Gastrocnemius medialis (tissue), 4 donors: ENCODE results near the gene LYST. TPM values are rescaled to one million over a fixed set of nuclear protein-coding genes. Genes with fewer than 3 reads are reported as not detected.

Experiments used
- ATAC-seq, 2 donors: fragments of 150-250 bp; one replicate each; pipeline ENCODE4 v1.9.1; 2016
- DNase-seq, 2 donors: peaks; one replicate each; pipeline ENCODE4 v3.0.0-alpha.2; 2019
- H3K27ac ChIP-seq, 4 donors: fragments of 200-600 bp; sonication (generic); 1 replicate in 1 of 4; 2 replicates in 3 of 4; pipeline ENCODE4 v1.5.1; 2016 to 2018; ENCODE audit warnings: mild to moderate bottlenecking in 2 of 4, moderate library complexity in 1 of 4
- H3K27me3 ChIP-seq, 3 donors: fragments of 200-600 bp; sonication (generic) in 2 of 3; 1 replicate in 1 of 3; 2 replicates in 2 of 3; pipeline versions ENCODE4 v1.5.1 to v1.6.0; 2016 to 2019; ENCODE audit warnings: mild to moderate bottlenecking in 1 of 3, moderate library complexity in 1 of 3
- H3K36me3 ChIP-seq, 2 donors: fragments of 200-600 bp; sonication (generic) in 1 of 2; one replicate each; pipeline ENCODE4 v1.5.1; 2017 to 2018
- H3K4me1 ChIP-seq, 2 donors: fragments of 200-600 bp; sonication (generic) in 1 of 2; one replicate each; pipeline ENCODE4 v1.5.1; 2016 to 2017; ENCODE audit warnings: mild to moderate bottlenecking in 2 of 2
- H3K4me3 ChIP-seq, 4 donors: fragments of 200-600 bp; sonication (generic) in 3 of 4; 1 replicate in 1 of 4; 2 replicates in 3 of 4; pipeline ENCODE4 v1.5.1; 2016 to 2019; ENCODE audit warnings: mild to moderate bottlenecking in 2 of 4
- H3K9me3 ChIP-seq, 3 donors: fragments of 200-600 bp; sonication (generic) in 2 of 3; 1 replicate in 1 of 3; 2 replicates in 2 of 3; pipeline ENCODE4 v1.5.1; 2016 to 2019
- POLR2A ChIP-seq, 2 donors: fragments of 450-650 bp; IDR thresholded peaks; one replicate each; pipeline ENCODE4 v1.6.1; 2017; ENCODE audit warnings: antibody characterized with exemption in 2 of 2, mild to moderate bottlenecking in 2 of 2, moderate library complexity in 2 of 2
- in situ Hi-C, 4 donors: fragments of 200-750 bp; cut with MboI; loops; one replicate each; pipeline versions ENCODE4 v1.15.0 to v1.8.0; 2017; ENCODE audit warnings: low sequenced_read_pairs in 4 of 4
- intact Hi-C: fragments of 100-400 bp; cut with DNase I; formaldehyde crosslinking; loops from one replicate; pipeline ENCODE4 v1.15.1; 2023; ENCODE audit warnings: low total_unique reads
- total RNA-seq, 4 donors: library from RNA; depleted of rRNA; stranded (reverse); fragments of >200 nt; gene quantifications; one replicate each; pipeline versions ENCODE4 v1.1.0 to v1.2.3, GENCODE V29; 2016
- TF ChIP-seq, protein P1 (sequence below), 5 experiments: fragments of 450-650 bp in 3 of 5; fragments of 200-600 bp in 2 of 5; sonication (generic) in 2 of 5; IDR thresholded peaks in 4 of 5; conservative IDR thresholded peaks in 1 of 5; 1 replicate in 4 of 5; 2 replicates in 1 of 5; pipeline ENCODE4 v1.5.1; 2016 to 2019; ENCODE audit warnings: antibody characterized with exemption in 5 of 5, mild to moderate bottlenecking in 3 of 5, moderate library complexity in 3 of 5

The LYST gene
- total RNA-seq, 4 donors from 2014 or later: 6.6 to 21.9 (median 10.7) TPM

GRCh38 chr1:235881930-235882700, 15.4 kb upstream of the LYST start:
- ATAC-seq: no peak
- Histone ChIP-seq H3K9me3 (no peaks in the 10 kb centered on the region), H3K27ac (no peak overlapping the region), H3K4me1 (peaks cover 9 to 12% of the 10 kb centered on the region in 2 donors), H3K27me3 (no peaks in the 10 kb centered on the region), H3K4me3 (peak overlapping the region in 1 of 4 donors; percentile 1), H3K36me3 (no peaks in the 10 kb centered on the region)
- TF ChIP-seq, protein P1, sequence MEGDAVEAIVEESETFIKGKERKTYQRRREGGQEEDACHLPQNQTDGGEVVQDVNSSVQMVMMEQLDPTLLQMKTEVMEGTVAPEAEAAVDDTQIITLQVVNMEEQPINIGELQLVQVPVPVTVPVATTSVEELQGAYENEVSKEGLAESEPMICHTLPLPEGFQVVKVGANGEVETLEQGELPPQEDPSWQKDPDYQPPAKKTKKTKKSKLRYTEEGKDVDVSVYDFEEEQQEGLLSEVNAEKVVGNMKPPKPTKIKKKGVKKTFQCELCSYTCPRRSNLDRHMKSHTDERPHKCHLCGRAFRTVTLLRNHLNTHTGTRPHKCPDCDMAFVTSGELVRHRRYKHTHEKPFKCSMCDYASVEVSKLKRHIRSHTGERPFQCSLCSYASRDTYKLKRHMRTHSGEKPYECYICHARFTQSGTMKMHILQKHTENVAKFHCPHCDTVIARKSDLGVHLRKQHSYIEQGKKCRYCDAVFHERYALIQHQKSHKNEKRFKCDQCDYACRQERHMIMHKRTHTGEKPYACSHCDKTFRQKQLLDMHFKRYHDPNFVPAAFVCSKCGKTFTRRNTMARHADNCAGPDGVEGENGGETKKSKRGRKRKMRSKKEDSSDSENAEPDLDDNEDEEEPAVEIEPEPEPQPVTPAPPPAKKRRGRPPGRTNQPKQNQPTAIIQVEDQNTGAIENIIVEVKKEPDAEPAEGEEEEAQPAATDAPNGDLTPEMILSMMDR (IDR thresholded peaks at IDR 0.05 in 4 of 5, conservative IDR thresholded peaks at IDR 0.05 in 1 of 5): no peak
- no peak for TF ChIP-seq POLR2A (IDR thresholded peaks at IDR 0.05)
- intact Hi-C loops: no loop called here
- in situ Hi-C loops: no loop called here
- DNase-seq: no peak

GRCh38 chr1:235878082-235878811, 11.5 kb upstream of the LYST start:
- no peaks in the 10 kb centered on the region for H3K36me3 ChIP-seq
- in situ Hi-C loops: no loop called here
- peak overlapping the region in 2 of 4 donors; percentile 7 to 13 for H3K27ac ChIP-seq

DNA sequence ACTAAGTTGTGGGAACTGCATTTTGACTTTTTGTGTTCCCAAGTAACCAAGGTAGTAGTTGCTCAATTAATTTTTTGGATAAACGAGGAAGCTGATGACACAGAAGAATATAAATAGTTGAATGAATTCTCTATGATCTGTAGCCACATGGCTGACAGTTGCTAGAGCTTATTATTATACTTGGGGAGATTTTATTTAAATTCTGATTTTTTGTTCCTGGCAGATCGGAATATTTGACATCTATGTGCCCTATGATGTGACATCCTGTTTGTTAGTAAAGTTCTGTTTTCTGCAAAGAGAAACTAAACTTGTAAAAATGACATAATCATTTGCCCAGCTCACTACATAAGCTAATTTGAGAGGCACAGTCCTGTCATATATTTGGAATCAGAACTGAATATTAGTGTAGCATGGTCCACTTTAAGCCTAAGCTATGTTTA, 9.7 kb upstream of the LYST start:
- H3K27ac ChIP-seq: no peak overlapping the region
- H3K4me3 ChIP-seq: no peak overlapping the region
- DNase-seq: no peak
- in situ Hi-C loops (no loop called here), intact Hi-C loops (no loop called here)
- H3K27me3 ChIP-seq: no peaks in the 10 kb centered on the region
- no peaks in the 10 kb centered on the region for H3K36me3 ChIP-seq
- H3K9me3 ChIP-seq: no peaks in the 10 kb centered on the region
- no peaks in the 10 kb centered on the region for H3K4me1 ChIP-seq
- no peak for ATAC-seq
- TF ChIP-seq POLR2A (IDR thresholded peaks at IDR 0.05): no peak
- TF ChIP-seq, protein P1 (IDR thresholded peaks at IDR 0.05 in 4 of 5, conservative IDR thresholded peaks at IDR 0.05 in 1 of 5): no peak

More at GRCh38 chr1:235878082-235878811, 11.5 kb upstream of the LYST start:
- TF ChIP-seq, protein P1 (IDR thresholded peaks at IDR 0.05 in 4 of 5, conservative IDR thresholded peaks at IDR 0.05 in 1 of 5): no peak
- TF ChIP-seq POLR2A (IDR thresholded peaks at IDR 0.05): no peak
- ATAC-seq (peak; percentile 38 to 49), DNase-seq (no peak)
- Histone ChIP-seq H3K4me1 (peaks cover 5% of the 10 kb centered on the region in 2 donors), H3K27me3 (no peaks in the 10 kb centered on the region), H3K4me3 (no peak overlapping the region), H3K9me3 (no peaks in the 10 kb centered on the region)
- intact Hi-C loops: no loop called here

- no peaks in the 10 kb centered on the region for H3K4me1 ChIP-seq
- no peak for TF ChIP-seq POLR2A (IDR thresholded peaks at IDR 0.05)
- TF ChIP-seq, protein P1 (IDR thresholded peaks at IDR 0.05 in 4 of 5, conservative IDR thresholded peaks at IDR 0.05 in 1 of 5): no peak
- H3K4me3 ChIP-seq: no peak overlapping the region
- in situ Hi-C loops (no loop called here), intact Hi-C loops (no loop called here)
- H3K9me3 ChIP-seq: no peaks in the 10 kb centered on the region
- no peaks in the 10 kb centered on the region for H3K27me3 ChIP-seq
- no peak overlapping the region for H3K27ac ChIP-seq
- ATAC-seq: no peak
- DNase-seq: no peak
- H3K36me3 ChIP-seq: no peaks in the 10 kb centered on the region
These were observed 8.4 kb upstream of the LYST start for GRCh38 chr1:235875036-235875597.
